ENCODE measurements around the gene SRBD1. TPM values are rescaled to one million over a fixed set of nuclear protein-coding genes. Genes with fewer than 3 reads are reported as not detected.

Gene SRBD1
- total and polyA plus RNA-seq, 9 donors = 4.8 to 34.8 (median 15.9) TPM

DNA sequence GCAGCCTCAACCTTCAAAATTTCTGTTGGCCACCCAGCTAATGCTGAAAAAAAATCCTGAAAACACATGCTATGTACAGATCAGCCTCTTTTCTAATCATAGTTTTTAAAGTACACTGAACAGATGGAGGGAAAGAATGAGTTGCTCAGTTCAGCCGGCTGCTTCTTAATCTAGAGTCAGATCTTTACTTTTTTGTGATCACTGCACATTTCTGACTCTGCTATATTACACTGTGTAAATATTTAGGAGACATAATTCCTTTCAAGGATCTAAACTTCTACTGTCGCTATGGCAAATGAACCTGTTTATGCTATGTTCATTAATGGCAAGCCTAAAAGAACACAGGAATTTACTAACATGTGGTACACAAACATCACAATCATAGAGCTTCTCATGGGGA lies 114.2 kb downstream of the SRBD1 start:
- no peaks in the 10 kb centered on the region for H3K4me1 ChIP-seq (ENCODE audit: insufficient read depth)
- no peaks in the 10 kb centered on the region for H3K27me3 ChIP-seq
- intact Hi-C loops (cut with DNase I) = loop anchor here in 2 of 4 donors (5.0 kb wide), 1 partner anchor 515 kb away; no protein-coding TSS in a partner anchor
- DNase-seq = no peak
- 71 to 82% (median 79%) methylated on average over 2 of the region's 2 CpGs for WGBS, 3 donors
- H3K9me3 ChIP-seq = peaks cover 0 to 4% of the 10 kb centered on the region in 2 donors
- TF ChIP-seq POLR2A (IDR thresholded peaks at IDR 0.05) (no peak), EP300 (IDR thresholded peaks at IDR 0.05) (no peak)
- TF ChIP-seq, protein P1, sequence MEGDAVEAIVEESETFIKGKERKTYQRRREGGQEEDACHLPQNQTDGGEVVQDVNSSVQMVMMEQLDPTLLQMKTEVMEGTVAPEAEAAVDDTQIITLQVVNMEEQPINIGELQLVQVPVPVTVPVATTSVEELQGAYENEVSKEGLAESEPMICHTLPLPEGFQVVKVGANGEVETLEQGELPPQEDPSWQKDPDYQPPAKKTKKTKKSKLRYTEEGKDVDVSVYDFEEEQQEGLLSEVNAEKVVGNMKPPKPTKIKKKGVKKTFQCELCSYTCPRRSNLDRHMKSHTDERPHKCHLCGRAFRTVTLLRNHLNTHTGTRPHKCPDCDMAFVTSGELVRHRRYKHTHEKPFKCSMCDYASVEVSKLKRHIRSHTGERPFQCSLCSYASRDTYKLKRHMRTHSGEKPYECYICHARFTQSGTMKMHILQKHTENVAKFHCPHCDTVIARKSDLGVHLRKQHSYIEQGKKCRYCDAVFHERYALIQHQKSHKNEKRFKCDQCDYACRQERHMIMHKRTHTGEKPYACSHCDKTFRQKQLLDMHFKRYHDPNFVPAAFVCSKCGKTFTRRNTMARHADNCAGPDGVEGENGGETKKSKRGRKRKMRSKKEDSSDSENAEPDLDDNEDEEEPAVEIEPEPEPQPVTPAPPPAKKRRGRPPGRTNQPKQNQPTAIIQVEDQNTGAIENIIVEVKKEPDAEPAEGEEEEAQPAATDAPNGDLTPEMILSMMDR (IDR thresholded peaks at IDR 0.05) = no peak
- H3K36me3 ChIP-seq = no peaks in the 10 kb centered on the region
- H3K4me3 ChIP-seq = no peak overlapping the region
- no peak overlapping the region for H3K27ac ChIP-seq

DNA sequence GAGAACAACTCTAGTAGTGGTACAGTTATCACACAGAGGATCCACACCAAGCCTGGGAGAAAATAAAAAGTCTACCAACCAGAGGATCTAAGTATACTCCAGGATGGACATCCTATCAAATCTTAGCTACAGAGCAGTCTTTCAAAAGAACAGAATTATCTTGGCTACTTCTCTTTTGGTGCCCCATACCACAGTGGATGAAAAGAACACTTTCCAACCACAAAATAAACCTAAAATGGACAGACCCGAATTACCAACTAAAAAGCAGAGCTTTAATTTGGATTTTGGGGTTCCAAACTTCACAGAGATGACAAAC lies 116.1 kb downstream of the SRBD1 start:
- no peaks in the 10 kb centered on the region for H3K9me3 ChIP-seq
- H3K4me3 ChIP-seq = no peak overlapping the region
- H3K4me1 ChIP-seq (ENCODE audit: insufficient read depth) = no peaks in the 10 kb centered on the region
- intact Hi-C loops (cut with DNase I) = loop anchor here (2.0 to 5.0 kb wide), 3 partner anchors 513 to 518 kb away; no protein-coding TSS in a partner anchor
- 36 to 57% (median 40%) methylated on average over 1 of the region's 1 CpG for WGBS, 3 donors
- no peaks in the 10 kb centered on the region for H3K27me3 ChIP-seq
- H3K36me3 ChIP-seq = no peaks in the 10 kb centered on the region
- no peak overlapping the region for H3K27ac ChIP-seq
- TF ChIP-seq POLR2A (IDR thresholded peaks at IDR 0.05) = no peak
- TF ChIP-seq, protein P1 (IDR thresholded peaks at IDR 0.05) = no peak
- TF ChIP-seq EP300 (IDR thresholded peaks at IDR 0.05) = no peak
- no peak for DNase-seq

DNA sequence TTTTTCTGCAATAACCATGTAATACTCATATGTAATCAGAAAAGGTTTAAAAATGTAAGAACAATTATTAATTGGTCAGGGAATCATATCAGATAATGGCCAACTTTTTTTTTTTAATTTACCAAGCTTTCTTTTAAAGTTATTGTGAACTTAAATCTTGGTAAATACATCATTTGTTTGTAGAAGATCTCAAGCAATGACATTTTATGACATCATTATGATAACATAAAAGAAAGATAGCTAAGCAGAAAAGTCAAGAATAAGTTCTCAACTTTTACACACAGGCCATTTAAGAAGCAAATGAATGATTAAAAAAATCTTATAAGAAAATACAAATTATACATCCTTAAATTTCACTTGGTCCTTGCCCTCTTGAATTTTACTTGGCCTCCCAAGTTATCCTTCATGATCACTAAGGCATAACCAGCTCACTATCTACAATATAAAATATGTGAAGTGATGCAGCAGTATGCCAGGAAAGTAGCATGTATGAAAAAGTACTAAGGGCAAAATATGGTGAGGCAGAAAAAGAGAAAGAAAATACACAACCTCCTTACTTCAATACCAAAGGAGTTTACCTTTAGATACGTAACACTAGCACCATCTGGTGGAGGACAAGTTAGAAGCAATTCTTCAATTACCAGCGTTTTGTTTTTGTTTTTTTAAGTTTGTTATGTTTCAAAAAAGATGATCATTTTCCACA lies 116.6 kb downstream of the SRBD1 start:
- TF ChIP-seq EP300 (IDR thresholded peaks at IDR 0.05) = no peak
- TF ChIP-seq POLR2A (IDR thresholded peaks at IDR 0.05) = no peak
- TF ChIP-seq, protein P1 (IDR thresholded peaks at IDR 0.05) = peak; percentile 53 to 62 (median 62)
- Histone ChIP-seq H3K4me1 (ENCODE audit: insufficient read depth) (no peaks in the 10 kb centered on the region), H3K27ac (no peak overlapping the region), H3K27me3 (no peaks in the 10 kb centered on the region), H3K9me3 (no peaks in the 10 kb centered on the region), H3K36me3 (no peaks in the 10 kb centered on the region), H3K4me3 (no peak overlapping the region)
- no peak for DNase-seq
- 2 to 5% (median 3%) methylated on average over 2 of the region's 2 CpGs for WGBS, 3 donors
- intact Hi-C loops (cut with DNase I) = loop anchor here in 2 of 4 donors (2.0 to 5.0 kb wide), 2 partner anchors 514 to 517 kb away; no protein-coding TSS in a partner anchor

DNA sequence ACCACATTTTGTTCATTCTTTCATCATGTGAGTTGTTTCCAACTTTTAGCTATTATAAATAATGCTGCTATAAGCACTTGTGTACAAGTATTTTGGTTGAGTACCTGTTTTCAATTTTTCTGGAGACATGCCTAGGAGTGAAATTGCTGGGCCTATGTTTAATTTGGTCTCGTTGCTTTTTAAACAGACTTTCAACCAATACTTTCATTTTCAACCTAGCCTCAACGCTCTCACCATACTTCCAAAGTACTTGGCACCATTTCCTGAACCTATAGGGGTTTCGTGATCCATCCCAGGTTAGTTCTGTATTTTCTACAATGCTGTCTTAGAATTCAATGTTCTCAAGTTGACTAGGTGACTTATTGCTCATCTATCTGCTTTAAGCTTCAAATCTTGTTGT lies 126.1 kb downstream of the SRBD1 start:
- Histone ChIP-seq H3K27ac (no peak overlapping the region), H3K27me3 (no peaks in the 10 kb centered on the region), H3K9me3 (no peaks in the 10 kb centered on the region), H3K36me3 (no peaks in the 10 kb centered on the region), H3K4me3 (no peak overlapping the region), H3K4me1 (ENCODE audit: insufficient read depth) (no peaks in the 10 kb centered on the region)
- no peak for DNase-seq
- TF ChIP-seq POLR2A (IDR thresholded peaks at IDR 0.05) (no peak), EP300 (IDR thresholded peaks at IDR 0.05) (no peak)
- WGBS, 3 donors = 86 to 90% (median 90%) methylated on average over 3 of the region's 3 CpGs
- intact Hi-C loops (cut with DNase I) = no loop called here

DNA sequence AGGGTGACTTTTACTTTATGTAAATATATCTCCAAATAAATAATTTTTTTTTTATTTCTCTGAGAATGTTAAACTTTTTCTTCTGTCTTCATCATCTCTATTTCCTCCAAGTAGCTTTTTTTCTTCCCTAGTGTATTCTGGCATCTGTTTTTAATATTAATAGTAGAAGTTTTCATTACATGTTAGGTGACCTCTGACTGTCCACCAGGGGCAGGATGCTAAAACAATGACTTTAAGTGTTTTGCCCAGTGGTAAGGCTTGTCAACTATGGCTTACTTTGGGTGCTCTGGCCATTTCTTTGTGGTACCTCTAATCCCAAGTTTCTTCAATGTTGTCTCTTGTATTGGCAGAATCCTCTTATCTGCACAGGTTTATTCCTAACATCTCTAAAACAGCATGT lies 127.1 kb downstream of the SRBD1 start:
- no peak overlapping the region for H3K27ac ChIP-seq
- TF ChIP-seq EP300 (IDR thresholded peaks at IDR 0.05) = no peak
- no peak for TF ChIP-seq POLR2A (IDR thresholded peaks at IDR 0.05)
- TF ChIP-seq, protein P1 (IDR thresholded peaks at IDR 0.05) = no peak
- no peak for DNase-seq
- no peaks in the 10 kb centered on the region for H3K9me3 ChIP-seq
- H3K27me3 ChIP-seq = no peaks in the 10 kb centered on the region
- no peaks in the 10 kb centered on the region for H3K36me3 ChIP-seq
- H3K4me3 ChIP-seq = no peak overlapping the region
- intact Hi-C loops (cut with DNase I) = no loop called here
- no peaks in the 10 kb centered on the region for H3K4me1 ChIP-seq (ENCODE audit: insufficient read depth)
